GM18858 (cell line): ENCODE results near the gene TTC12.

Experiments
- ATAC-seq: cut with Tn5 transposase; IDR thresholded peaks from one replicate; pipeline ENCODE4 v1.9.1; 2021; ENCODE audit not compliant: unreplicated experiment

TTC12 gene, protein sequence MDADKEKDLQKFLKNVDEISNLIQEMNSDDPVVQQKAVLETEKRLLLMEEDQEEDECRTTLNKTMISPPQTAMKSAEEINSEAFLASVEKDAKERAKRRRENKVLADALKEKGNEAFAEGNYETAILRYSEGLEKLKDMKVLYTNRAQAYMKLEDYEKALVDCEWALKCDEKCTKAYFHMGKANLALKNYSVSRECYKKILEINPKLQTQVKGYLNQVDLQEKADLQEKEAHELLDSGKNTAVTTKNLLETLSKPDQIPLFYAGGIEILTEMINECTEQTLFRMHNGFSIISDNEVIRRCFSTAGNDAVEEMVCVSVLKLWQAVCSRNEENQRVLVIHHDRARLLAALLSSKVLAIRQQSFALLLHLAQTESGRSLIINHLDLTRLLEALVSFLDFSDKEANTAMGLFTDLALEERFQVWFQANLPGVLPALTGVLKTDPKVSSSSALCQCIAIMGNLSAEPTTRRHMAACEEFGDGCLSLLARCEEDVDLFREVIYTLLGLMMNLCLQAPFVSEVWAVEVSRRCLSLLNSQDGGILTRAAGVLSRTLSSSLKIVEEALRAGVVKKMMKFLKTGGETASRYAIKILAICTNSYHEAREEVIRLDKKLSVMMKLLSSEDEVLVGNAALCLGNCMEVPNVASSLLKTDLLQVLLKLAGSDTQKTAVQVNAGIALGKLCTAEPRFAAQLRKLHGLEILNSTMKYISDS

DNA sequence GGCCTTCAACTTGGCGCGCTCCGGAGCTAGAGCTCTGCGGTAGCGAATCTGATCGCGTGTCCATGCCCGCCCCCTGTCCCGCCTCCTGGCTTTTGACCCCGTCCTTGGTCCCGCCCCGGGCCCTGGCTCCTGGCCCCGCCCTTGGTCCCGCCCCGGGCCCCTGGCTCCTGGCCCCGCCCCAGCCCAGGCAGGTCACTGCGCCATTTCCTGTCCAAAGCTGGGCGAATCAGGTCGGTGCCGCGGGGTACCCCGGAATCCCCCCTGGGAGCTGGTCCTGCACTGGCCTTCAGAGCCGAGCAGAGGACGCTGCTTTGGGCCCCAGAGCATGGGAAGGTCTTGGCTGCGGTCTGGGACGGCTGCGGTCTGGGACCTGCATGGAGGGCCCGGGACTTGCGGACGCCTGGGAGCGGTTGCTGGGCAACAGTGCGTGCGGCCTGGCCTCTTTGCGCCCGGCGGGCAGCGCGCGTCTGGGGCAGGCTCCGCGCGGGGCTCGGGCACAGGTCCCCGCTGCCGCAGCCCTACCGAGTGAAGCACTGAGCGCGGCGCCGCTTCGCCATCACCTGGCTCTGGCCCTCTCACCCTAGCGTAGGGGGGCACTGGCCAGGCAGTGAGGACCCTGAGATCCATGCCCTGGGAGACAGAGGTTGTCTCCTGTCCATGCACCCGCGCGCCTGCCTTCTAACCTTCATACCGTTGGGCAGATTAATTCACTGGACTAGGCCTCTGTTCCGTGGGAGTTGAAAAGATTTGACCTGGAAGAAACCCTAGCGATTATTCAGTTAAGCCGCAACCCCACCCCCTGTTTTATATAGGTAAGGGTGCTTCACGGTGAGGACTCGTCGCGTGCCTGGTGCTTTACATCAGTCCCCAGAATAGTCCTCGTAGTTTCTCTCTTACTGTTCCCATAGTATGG lies at the start of gene TTC12:
TTC12 (plus strand) TSS at position 195 of the 913 bp plus-strand sequence. CDS start 1,675 bp downstream, outside the sequence.
- ATAC-seq: peak; percentile 88

GRCh38 chr11:113265362-113265761 lies 49.0 kb upstream of the TTC12 start:
- ATAC-seq: no peak

- ATAC-seq: no peak
These were observed 46.9 kb upstream of the TTC12 start for GRCh38 chr11:113267493-113267892.

GRCh38 chr11:113269096-113269495 lies 45.3 kb upstream of the TTC12 start:
- ATAC-seq: no peak

DNA sequence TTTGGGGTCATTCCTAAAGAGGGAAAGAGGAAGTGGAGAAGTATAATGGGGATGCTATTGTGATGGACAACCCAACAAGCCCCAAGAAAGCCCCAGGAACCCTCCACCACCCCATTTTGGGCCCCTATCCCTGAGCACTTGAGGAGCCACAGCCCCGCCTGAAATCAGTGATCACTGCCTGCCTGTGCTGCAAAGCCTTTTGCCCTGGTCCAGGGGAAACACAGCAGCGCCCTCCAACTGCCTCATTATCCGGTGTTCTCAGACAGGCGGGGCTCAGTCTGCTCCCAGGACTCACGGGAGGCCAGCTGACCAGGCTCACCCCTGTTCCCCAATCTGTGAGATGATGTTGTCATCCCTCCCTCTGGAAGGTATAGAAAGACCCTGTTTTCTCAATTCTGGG lies 44.7 kb upstream of the TTC12 start:
- ATAC-seq: no peak

DNA sequence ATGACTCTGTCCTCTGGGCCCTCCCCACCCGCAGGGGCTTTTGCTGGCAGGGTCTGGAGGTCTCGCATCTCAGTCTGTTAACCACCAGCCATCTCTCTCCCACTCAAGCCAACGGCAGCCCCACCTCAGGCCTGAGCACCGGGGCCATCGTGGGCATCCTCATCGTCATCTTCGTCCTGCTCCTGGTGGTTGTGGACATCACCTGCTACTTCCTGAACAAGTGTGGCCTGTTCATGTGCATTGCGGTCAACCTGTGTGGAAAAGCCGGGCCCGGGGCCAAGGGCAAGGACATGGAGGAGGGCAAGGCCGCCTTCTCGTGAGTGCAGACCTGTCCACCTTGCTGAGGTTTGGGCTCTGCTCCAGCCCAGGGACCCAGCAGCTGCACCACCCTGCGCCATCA lies 44.3 kb upstream of the TTC12 start:
- no peak for ATAC-seq

DNA sequence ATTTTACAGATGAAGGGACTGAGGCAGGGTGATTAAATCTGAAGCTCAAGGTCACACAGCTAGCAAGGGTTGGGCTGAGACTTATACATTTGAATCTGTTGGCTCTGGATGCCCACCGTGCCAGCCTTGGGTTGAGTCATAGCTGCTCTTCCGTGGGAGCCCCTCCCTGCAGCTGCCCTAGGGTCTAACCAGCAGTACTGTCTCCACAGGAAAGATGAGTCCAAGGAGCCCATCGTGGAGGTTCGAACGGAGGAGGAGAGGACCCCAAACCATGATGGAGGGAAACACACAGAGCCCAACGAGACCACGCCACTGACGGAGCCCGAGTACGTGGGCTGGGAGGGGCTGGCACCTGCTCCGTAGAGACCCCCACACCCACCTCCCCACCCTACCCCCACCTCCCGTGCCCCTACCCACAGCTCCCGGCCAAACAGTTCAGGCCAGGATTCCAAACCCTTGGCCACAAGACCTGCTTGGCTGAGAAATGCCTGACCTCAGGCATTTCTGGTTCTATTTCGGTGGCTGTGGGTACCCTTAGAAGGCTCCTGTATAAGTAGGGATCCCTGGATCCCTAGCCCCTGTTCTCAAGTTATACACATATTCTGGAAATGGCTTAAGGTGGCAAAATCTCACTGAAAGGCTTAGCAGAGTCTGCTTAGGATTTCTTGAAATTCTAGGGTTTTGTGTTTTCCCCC lies 42.7 kb upstream of the TTC12 start:
- ATAC-seq: no peak

GRCh38 chr11:113272281-113272680 lies 42.1 kb upstream of the TTC12 start:
- no peak for ATAC-seq

GRCh38 chr11:113272927-113273615 lies 41.3 kb upstream of the TTC12 start:
- ATAC-seq: no peak

DNA sequence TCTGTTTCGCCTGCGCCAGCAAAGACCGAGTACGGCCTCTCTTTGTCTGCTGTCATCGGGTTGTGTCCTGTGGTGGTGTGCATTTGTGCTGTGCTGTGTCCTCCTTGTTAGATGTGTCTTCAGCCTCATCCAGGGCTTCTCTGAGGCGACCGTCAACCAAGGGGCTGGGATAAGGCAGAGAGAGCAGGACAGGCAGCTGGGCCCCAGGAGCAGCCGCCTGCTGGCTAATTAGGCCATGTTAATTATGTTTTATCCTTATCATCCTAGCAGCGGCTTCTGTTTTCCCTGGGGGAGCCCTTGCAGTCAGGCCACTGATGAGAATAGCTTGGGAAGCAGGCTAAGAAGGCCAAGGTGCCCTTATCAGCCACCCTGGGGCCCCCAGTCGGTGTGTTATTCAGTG lies 40.7 kb upstream of the TTC12 start:
- no peak for ATAC-seq

DNA sequence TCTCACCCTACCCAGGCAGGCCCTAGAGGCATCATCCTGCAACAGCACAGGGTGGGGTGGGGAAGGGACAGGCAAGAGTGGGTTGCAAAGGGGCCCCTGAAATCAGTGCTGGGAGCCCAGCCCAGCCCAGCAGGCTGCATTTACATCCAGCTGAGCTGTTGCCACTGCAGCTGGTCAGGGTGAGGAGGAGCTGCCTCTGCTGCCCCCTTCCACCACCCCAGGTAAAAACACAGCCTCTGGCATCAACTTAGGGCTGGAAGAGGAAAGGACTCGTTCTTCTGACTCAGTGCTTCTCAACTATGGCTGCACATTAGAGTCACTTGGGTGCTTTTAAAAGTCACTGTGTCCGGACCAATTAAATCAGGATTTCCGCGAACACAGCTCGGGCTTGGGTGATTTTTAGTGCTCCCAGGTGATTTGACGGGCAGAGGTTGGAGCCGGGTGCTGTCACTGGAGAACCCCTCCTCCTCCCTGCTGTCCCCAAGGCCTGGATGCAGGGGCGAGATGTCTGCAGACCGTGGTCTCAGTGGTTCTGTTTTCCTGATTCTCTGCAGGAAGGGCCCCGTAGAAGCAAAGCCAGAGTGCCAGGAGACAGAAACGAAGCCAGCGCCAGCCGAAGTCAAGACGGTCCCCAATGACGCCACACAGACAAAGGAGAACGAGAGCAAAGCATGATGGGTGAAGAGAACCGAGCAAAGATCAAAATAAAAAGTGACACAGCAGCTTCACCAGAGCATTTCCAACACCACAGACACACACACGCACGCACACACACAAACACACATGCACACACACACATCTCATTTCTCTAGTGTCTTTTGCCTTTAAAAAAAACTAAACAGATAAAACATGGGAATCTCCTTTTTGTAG lies 39.4 kb upstream of the TTC12 start:
- ATAC-seq: no peak

GRCh38 chr11:113275602-113276001 lies 38.8 kb upstream of the TTC12 start:
- ATAC-seq: no peak

DNA sequence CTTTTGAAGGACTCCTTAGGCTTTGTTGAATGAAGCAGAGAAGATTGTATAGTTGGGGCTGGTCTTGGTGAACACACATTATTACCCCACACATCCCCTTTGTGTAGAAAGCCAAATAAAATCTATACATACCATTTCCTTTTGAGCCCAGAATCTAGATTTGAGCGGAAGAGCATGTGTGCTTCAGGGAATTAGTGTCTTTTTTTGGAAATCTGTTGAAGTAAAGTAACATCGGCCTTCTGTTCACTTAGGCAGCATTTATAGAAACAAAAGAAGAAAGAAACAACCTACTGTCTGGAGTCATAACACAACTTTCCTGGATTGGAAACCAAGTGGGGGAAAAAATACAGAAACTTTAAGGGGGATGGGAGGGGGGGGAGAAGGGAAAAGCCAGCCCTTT lies 37.9 kb upstream of the TTC12 start:
- ATAC-seq: no peak

- no peak for ATAC-seq
These were observed 36.5 kb upstream of the TTC12 start for GRCh38 chr11:113277907-113278306.

- ATAC-seq: no peak
These were observed 35.9 kb upstream of the TTC12 start for GRCh38 chr11:113278481-113278880.

DNA sequence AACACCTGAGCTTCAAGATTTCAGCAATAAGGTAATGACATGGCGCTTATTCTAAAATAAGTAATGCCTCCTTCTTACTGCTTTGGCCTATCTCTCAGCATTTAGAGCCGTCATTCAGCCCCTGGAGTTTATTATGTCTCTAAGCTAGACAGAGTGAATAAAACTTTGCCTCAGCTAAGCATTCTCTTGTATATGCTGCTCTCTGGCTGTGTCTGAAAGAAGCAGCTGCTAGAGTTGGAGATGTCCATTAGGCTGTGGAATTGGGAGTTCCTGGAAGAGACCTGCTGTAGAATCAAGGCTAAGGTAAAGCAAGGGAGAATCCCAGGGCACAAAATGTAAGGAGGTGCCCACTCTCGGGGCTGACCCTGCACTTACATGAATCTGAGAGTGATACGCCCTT lies 35.5 kb upstream of the TTC12 start:
- no peak for ATAC-seq

DNA sequence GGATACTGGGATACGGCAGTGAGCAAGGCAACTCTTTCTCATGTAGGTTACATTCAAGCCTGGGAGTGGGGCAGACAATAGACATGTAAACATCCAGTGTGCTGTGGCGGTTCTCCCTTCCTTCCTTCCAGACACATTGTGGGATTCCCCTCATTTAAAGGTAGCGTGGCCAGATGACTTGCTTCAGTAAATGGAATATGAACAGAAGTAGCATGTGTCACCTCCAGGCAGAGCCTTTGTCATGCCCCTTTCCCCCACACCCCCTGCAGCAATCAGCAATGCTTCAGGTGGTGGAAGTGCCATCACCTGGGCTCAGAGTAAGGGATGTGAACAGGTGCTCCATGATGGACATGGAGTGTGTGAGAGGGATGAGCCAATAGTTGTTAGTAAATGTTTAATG lies 34.8 kb upstream of the TTC12 start:
- no peak for ATAC-seq

DNA sequence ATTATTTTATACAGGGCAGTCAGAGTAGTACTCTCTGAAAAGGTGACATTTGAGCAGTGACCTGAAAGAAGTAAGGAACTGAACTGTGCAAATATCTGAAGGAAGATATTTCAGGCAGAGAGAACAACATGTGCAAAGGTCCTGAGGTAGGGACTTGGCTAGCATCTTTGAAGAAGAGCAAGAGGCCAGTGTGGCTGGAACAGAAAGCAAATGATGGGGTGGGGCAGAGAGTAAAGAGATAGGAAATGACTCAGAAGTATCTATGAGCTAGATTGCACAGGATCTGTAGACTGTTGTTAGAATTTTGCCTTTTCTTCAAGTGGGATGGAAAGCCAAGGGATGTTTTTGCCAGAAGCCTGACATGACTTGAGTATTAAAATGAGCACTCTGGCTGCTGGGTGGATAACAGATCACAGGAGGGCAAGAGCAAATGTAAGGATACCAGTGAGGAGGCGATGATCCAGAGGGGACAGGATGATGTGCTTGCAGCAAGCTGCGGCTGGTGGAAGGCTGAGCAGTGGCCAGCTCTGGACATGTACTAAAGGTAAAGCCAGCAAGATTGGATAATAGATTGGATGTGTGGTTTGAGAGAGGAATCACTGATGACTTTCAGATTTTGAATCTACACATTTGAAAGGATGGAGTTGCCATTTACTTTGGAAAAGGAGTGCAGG lies 33.2 kb upstream of the TTC12 start:
- ATAC-seq: no peak
